Adrenal gland (tissue), 5 donors: ENCODE measurements around the gene SYNJ2BP.

ENCODE experiments used
- CTCF ChIP-seq, 6 experiments: fragments of 450-650 bp in 4 of 6; fragments of 200-600 bp in 2 of 6; sonication (generic) in 1 of 6; IDR thresholded peaks; 1 replicate in 5 of 6; 2 replicates in 1 of 6; pipeline versions ENCODE4 v1.5.1 to v1.8.0; 2016 to 2021; ENCODE audit warnings: antibody characterized with exemption in 6 of 6, mild to moderate bottlenecking in 2 of 6, moderate library complexity in 1 of 6
- POLR2A ChIP-seq, 2 donors: fragments of 450-650 bp; IDR thresholded peaks; one replicate each; pipeline ENCODE4 v1.6.1; 2017; ENCODE audit warnings: antibody characterized with exemption in 2 of 2, mild to moderate bottlenecking in 2 of 2, moderate library complexity in 1 of 2
- donor health status: DM: no; HTN: no; CAD: no.

- TF ChIP-seq POLR2A (IDR thresholded peaks at IDR 0.05) (no peak), CTCF (IDR thresholded peaks at IDR 0.05) (no peak)
These were observed 24.2 kb downstream of the SYNJ2BP start for GRCh38 chr14:70392676-70393075.
